MM.1S (cell line): ENCODE measurements around the gene MAP2K4.

ENCODE experiments used
- DNase-seq: peaks from one replicate; pipeline ENCODE4 v3.0.0-alpha.2; 2015
- H2AFZ ChIP-seq: fragments of 300-600 bp; sonication (generic); 2 replicates; pipeline ENCODE4 v1.6.0; 2016; ENCODE audit warnings: antibody characterized with exemption, low read length
- H3F3A ChIP-seq: fragments of 300-600 bp; sonication (generic); 2 replicates; pipeline ENCODE4 v1.6.1; 2016; ENCODE audit warnings: mild to moderate bottlenecking, antibody characterized with exemption, low read length, moderate library complexity, mixed read lengths; ENCODE audit not compliant: insufficient read depth
- H3K27ac ChIP-seq: fragments of 300-600 bp; sonication (generic); 2 replicates; pipeline ENCODE4 v1.5.1; 2016; ENCODE audit warnings: mild to moderate bottlenecking, low read length
- H3K27me3 ChIP-seq: fragments of 300-600 bp; sonication (generic); replicated peaks from 2 replicates; pipeline ENCODE4 v1.6.0; 2016; ENCODE audit warnings: low read length; ENCODE audit not compliant: insufficient read depth
- H3K36me3 ChIP-seq: fragments of 300-600 bp; sonication (generic); replicated peaks from 2 replicates; pipeline ENCODE4 v1.6.1; 2016; ENCODE audit warnings: mild to moderate bottlenecking, low read length, mixed read lengths; ENCODE audit not compliant: insufficient read depth
- H3K4me1 ChIP-seq: fragments of 300-600 bp; sonication (generic); 2 replicates; pipeline ENCODE4 v1.6.1; 2016; ENCODE audit warnings: low read length, mixed read lengths
- H3K4me2 ChIP-seq: fragments of 300-600 bp; sonication (generic); 2 replicates; pipeline ENCODE4 v1.6.0; 2016; ENCODE audit warnings: low read depth, low read length
- H3K4me3 ChIP-seq: fragments of 300-600 bp; sonication (generic); 2 replicates; pipeline ENCODE4 v1.5.1; 2016; ENCODE audit warnings: low read length, mixed read lengths
- H3K79me2 ChIP-seq: fragments of 300-600 bp; sonication (generic); 2 replicates; pipeline ENCODE4 v1.6.1; 2016; ENCODE audit warnings: mixed run types, low read length, mixed read lengths
- H3K9ac ChIP-seq: fragments of 300-600 bp; sonication (generic); 2 replicates; pipeline ENCODE4 v1.6.1; 2016; ENCODE audit warnings: low read length, mixed read lengths
- H3K9me2 ChIP-seq: fragments of 300-600 bp; sonication (generic); replicated peaks from 2 replicates; pipeline ENCODE4 v1.6.1; 2016; ENCODE audit warnings: mild to moderate bottlenecking, low read length, mixed read lengths; ENCODE audit not compliant: insufficient read depth
- H3K9me3 ChIP-seq: fragments of 300-600 bp; sonication (generic); replicated peaks from 2 replicates; pipeline ENCODE4 v1.6.1; 2016; ENCODE audit warnings: mild to moderate bottlenecking, low read length, mixed read lengths; ENCODE audit not compliant: insufficient read depth
- H4K20me1 ChIP-seq: fragments of 300-600 bp; sonication (generic); 2 replicates; pipeline ENCODE4 v1.6.1; 2016; ENCODE audit warnings: mild to moderate bottlenecking, low read length, moderate library complexity, mixed read lengths; ENCODE audit not compliant: insufficient read depth
- EZH2 ChIP-seq: fragments of 300-600 bp; sonication (generic); optimal IDR thresholded peaks from 2 replicates; pipeline ENCODE3; 2017; ENCODE audit warnings: low read depth, mild to moderate bottlenecking, antibody characterized with exemption, low read length, mixed read lengths
- EZH2phosphoT487 ChIP-seq: fragments of 300-600 bp; sonication (generic); IDR thresholded peaks from 2 replicates; pipeline ENCODE4 v1.6.1; 2018; ENCODE audit warnings: antibody characterized with exemption, low read length
- TF ChIP-seq, protein P1 (sequence below): fragments of 300-600 bp; sonication (generic); IDR thresholded peaks from 2 replicates; pipeline ENCODE4 v1.5.1; 2016; ENCODE audit warnings: antibody characterized with exemption, low read length, mixed read lengths

Gene MAP2K4

DNA sequence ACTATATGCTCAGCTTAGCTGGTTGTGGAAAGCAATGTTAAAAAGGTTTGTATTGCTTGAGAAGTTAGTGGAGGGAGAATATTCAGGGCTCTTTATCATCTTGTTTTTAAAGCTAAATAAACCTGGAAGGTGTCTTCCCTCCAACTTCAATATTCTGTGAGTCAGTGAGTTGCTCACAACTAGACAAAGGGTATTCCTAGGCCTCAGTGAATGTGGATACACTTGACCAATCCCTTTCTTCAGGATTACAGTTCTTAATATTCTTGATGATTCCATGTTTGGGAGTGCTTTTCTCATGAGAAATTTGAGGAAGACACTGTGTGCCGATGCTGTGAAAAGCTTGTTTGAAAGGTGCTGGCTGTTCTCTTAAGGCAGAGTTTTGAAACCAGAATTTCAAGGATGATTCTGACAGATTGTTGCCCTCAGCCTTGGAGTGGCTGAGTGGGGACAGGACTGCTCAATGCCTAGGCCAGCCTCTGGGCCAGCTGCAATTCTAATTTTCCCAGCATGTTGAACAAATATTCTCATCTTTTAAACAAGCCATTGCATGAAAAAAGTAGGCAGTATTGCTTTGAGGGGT is 30.1 kb downstream of the MAP2K4 start:
- Histone ChIP-seq H3K36me3 (no peaks in the 10 kb centered on the region), H3F3A (no peaks in the 10 kb centered on the region), H4K20me1 (no peaks in the 10 kb centered on the region), H3K9me2 (no peaks in the 10 kb centered on the region), H3K27ac (no peak overlapping the region), H3K9me3 (no peaks in the 10 kb centered on the region), H2AFZ (no peak overlapping the region), H3K4me1 (no peaks in the 10 kb centered on the region), H3K4me3 (no peak overlapping the region), H3K79me2 (peaks cover 83% of the 10 kb centered on the region), H3K27me3 (no peaks in the 10 kb centered on the region), H3K4me2 (no peak overlapping the region), H3K9ac (no peak overlapping the region)
- TF ChIP-seq EZH2 (no peak), EZH2phosphoT487 (no peak)
- TF ChIP-seq, protein P1, sequence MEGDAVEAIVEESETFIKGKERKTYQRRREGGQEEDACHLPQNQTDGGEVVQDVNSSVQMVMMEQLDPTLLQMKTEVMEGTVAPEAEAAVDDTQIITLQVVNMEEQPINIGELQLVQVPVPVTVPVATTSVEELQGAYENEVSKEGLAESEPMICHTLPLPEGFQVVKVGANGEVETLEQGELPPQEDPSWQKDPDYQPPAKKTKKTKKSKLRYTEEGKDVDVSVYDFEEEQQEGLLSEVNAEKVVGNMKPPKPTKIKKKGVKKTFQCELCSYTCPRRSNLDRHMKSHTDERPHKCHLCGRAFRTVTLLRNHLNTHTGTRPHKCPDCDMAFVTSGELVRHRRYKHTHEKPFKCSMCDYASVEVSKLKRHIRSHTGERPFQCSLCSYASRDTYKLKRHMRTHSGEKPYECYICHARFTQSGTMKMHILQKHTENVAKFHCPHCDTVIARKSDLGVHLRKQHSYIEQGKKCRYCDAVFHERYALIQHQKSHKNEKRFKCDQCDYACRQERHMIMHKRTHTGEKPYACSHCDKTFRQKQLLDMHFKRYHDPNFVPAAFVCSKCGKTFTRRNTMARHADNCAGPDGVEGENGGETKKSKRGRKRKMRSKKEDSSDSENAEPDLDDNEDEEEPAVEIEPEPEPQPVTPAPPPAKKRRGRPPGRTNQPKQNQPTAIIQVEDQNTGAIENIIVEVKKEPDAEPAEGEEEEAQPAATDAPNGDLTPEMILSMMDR: no peak
- no peak for DNase-seq

DNA sequence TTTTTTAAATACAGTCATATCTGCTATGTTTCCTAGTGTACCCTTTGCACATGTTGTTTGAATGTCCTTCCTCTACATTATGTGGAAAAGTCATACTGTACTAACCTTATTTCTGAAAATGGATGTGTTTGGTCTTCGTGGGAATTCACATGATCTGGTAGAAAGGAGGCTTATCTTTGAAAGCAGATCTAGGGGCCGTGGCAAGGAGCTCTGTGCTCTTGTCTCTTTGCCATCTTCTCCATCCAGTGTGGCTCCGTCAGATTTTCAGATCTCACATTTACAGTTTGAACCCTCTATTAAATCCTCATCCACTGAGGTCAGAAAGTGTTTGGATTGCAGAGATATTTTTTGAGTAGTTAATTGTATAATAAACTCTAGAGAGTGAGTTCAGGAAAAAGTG is 32.9 kb downstream of the MAP2K4 start:
- TF ChIP-seq EZH2 (no peak), EZH2phosphoT487 (no peak)
- TF ChIP-seq, protein P1: no peak
- Histone ChIP-seq H3K4me2 (no peak overlapping the region), H3K27ac (no peak overlapping the region), H4K20me1 (no peaks in the 10 kb centered on the region), H3K9me3 (no peaks in the 10 kb centered on the region), H3F3A (no peaks in the 10 kb centered on the region), H3K27me3 (no peaks in the 10 kb centered on the region), H3K4me3 (no peak overlapping the region), H3K4me1 (no peaks in the 10 kb centered on the region), H3K36me3 (no peaks in the 10 kb centered on the region), H3K9me2 (no peaks in the 10 kb centered on the region), H2AFZ (no peak overlapping the region), H3K9ac (no peak overlapping the region), H3K79me2 (peaks cover 58% of the 10 kb centered on the region)
- DNase-seq: no peak

DNA sequence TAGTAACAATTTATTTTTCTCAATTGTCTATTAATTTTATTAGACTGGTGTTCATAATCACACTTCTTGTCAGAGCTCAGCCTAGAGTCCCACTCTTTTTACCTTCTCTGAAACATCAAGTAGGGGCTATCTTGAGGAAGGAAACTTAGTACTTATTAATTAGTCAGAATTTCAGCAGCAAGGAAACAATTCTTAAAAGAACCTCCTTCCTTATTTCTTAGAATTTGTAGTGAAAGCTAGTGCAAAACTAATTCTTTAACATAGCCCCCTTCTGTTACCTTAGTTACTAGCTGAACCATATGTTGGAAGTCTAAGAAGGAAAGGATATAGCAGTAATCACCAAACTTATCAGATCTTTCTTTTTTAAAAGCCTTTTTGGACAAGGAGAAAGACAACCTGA is 35.2 kb downstream of the MAP2K4 start:
- Histone ChIP-seq H3K4me2 (no peak overlapping the region), H2AFZ (no peak overlapping the region), H3F3A (no peaks in the 10 kb centered on the region), H3K4me3 (no peak overlapping the region), H3K9me3 (no peaks in the 10 kb centered on the region), H3K9ac (no peak overlapping the region), H3K4me1 (no peaks in the 10 kb centered on the region), H3K27ac (no peak overlapping the region), H3K27me3 (no peaks in the 10 kb centered on the region), H3K79me2 (peaks cover 34% of the 10 kb centered on the region), H4K20me1 (no peaks in the 10 kb centered on the region), H3K9me2 (no peaks in the 10 kb centered on the region), H3K36me3 (no peaks in the 10 kb centered on the region)
- TF ChIP-seq EZH2phosphoT487 (no peak), EZH2 (no peak)
- TF ChIP-seq, protein P1: no peak
- DNase-seq: no peak
